MM.1S (cell line): ENCODE measurements around the gene ZNF804B.

ENCODE experiments used
- EZH2 ChIP-seq: fragments of 300-600 bp; sonication (generic); optimal IDR thresholded peaks from 2 replicates; pipeline ENCODE3; 2017; ENCODE audit warnings: low read depth, mild to moderate bottlenecking, antibody characterized with exemption, low read length, mixed read lengths
- EZH2phosphoT487 ChIP-seq: fragments of 300-600 bp; sonication (generic); IDR thresholded peaks from 2 replicates; pipeline ENCODE4 v1.6.1; 2018; ENCODE audit warnings: antibody characterized with exemption, low read length

- TF ChIP-seq EZH2phosphoT487: no peak
- TF ChIP-seq EZH2: no peak
Observed at GRCh38 chr7:89339748-89340147, 580.2 kb downstream of the ZNF804B start.
